Activated CD4-positive, alpha-beta T cell treated with anti-CD3 and anti-CD28 coated beads for 36 hours (primary cell): Measurements from ENCODE around the gene OR8G5. TPM values are rescaled to one million over a fixed set of nuclear protein-coding genes. Genes with fewer than 3 reads are reported as not detected.
"Not testable (repeated sequence)": the region's sequence is repeated elsewhere in the genome, so short reads cannot be mapped to it uniquely, and the experiment has no call there.

ENCODE experiments used
- ATAC-seq: fragments of 200-7000 bp; cut with Tn5 transposase; one replicate; pipeline ENCODE4 v1.10.0; 2021; ENCODE audit warnings: mild to moderate bottlenecking, moderate library complexity
- CTCF ChIA-PET: fragments of 350-600 bp; sonication (Branson Sonifier 250); formaldehyde crosslinking; loops from one replicate; lab custom pipeline; 2021; ENCODE audit warnings: antibody characterized with exemption; lab: Charles Lee
- POLR2A ChIA-PET: fragments of 350-600 bp; sonication (Branson Sonifier 250); formaldehyde crosslinking; loops from one replicate; lab custom pipeline; 2021; ENCODE audit warnings: antibody characterized with exemption, inconsistent platforms; lab: Charles Lee
- DNase-seq: peaks from one replicate; pipeline ENCODE4 v3.0.0-alpha.2; 2020
- H3K27ac Mint-ChIP-seq: one replicate; pipeline ENCODE4 v1.8.0; 2021; ENCODE audit warnings: mixed read lengths
- H3K27me3 Mint-ChIP-seq: one replicate; pipeline ENCODE4 v1.8.0; 2021; ENCODE audit warnings: mixed read lengths
- H3K36me3 Mint-ChIP-seq: one replicate; pipeline ENCODE4 v1.8.0; 2021; ENCODE audit warnings: low read depth, mixed read lengths
- H3K4me1 Mint-ChIP-seq: one replicate; pipeline ENCODE4 v1.8.0; 2021; ENCODE audit warnings: mixed read lengths
- H3K4me3 Mint-ChIP-seq: one replicate; pipeline ENCODE4 v1.8.0; 2021; ENCODE audit warnings: mild to moderate bottlenecking, moderate library complexity, mixed read lengths
- H3K9me3 Mint-ChIP-seq: one replicate; pipeline ENCODE4 v1.8.0; 2021; ENCODE audit warnings: low read depth, mixed read lengths
- intact Hi-C, 2 experiments: fragments of 100-400 bp; cut with DNase I in 1 of 2; cut with micrococcal nuclease in 1 of 2; formaldehyde crosslinking; loops; one replicate each; pipeline versions ENCODE4 v1.14.2 to v1.15.1; 2022 to 2024; cut with DNase I, micrococcal nuclease
- total RNA-seq, 2 experiments: library from RNA; stranded (reverse); gene quantifications; one replicate each; pipeline ENCODE4 v1.2.3, GENCODE V29; 2021

OR8G5 gene
- not detected for total RNA-seq

GRCh38 chr11:124256076-124256475 lies at the start of gene OR8G5:
OR8G5 (plus strand) TSS chr11:124256376; CDS start chr11:124264932, 8,556 bp downstream.
- H3K4me3 Mint-ChIP-seq, result no peak within 1 kb of the TSS
- no peaks in the 10 kb centered on the region for H3K9me3 Mint-ChIP-seq
- H3K4me1 Mint-ChIP-seq, result no peaks in the 10 kb centered on the region
- no peak within 1 kb of the TSS for H3K27ac Mint-ChIP-seq
- no peaks in the 10 kb centered on the region for H3K36me3 Mint-ChIP-seq
- ChIA-PET POLR2A (no interaction called here), CTCF (no interaction called here)
- ATAC-seq (no peak), DNase-seq (no peak)
- peaks cover 8% of the 10 kb centered on the region for H3K27me3 Mint-ChIP-seq
- intact Hi-C loops, result no loop called here

- no peak overlapping the region for H3K4me3 Mint-ChIP-seq
- intact Hi-C loops, result loop anchor here in 1 of 2 experiments (1.0 kb wide), 1 partner anchor 18 kb away; no protein-coding TSS in a partner anchor
- no peaks in the 10 kb centered on the region for H3K9me3 Mint-ChIP-seq
- H3K27me3 Mint-ChIP-seq, result peaks cover 2% of the 10 kb centered on the region
- ATAC-seq (no peak), DNase-seq (no peak)
- CTCF ChIA-PET, result no interaction called here
- H3K27ac Mint-ChIP-seq, result no peak overlapping the region
- POLR2A ChIA-PET, result no interaction called here
- no peaks in the 10 kb centered on the region for H3K36me3 Mint-ChIP-seq
- H3K4me1 Mint-ChIP-seq, result no peaks in the 10 kb centered on the region
These were observed 48.9 kb upstream of the OR8G5 start for GRCh38 chr11:124207102-124207792.

GRCh38 chr11:124209824-124210357 lies 46.3 kb upstream of the OR8G5 start:
- Mint-ChIP-seq H3K4me1 (no peaks in the 10 kb centered on the region), H3K27ac (no peak overlapping the region), H3K27me3 (peaks cover 5% of the 10 kb centered on the region), H3K4me3 (no peak overlapping the region), H3K36me3 (no peaks in the 10 kb centered on the region), H3K9me3 (no peaks in the 10 kb centered on the region)
- POLR2A ChIA-PET, result no interaction called here
- intact Hi-C loops, result no loop called here
- ATAC-seq, result no peak
- DNase-seq, result no peak
- CTCF ChIA-PET, result interaction anchor here (0.7 kb wide), 1 partner anchor 17 kb away, joined by 3 read pairs; no protein-coding TSS in a partner anchor

- no peak overlapping the region for H3K4me3 Mint-ChIP-seq
- H3K27ac Mint-ChIP-seq, result no peak overlapping the region
- H3K36me3 Mint-ChIP-seq, result no peaks in the 10 kb centered on the region
- H3K9me3 Mint-ChIP-seq, result no peaks in the 10 kb centered on the region
- intact Hi-C loops, result no loop called here
- ChIA-PET CTCF (interaction anchor here (0.7 kb wide), 1 partner anchor 18 kb away, joined by 3 read pairs; no protein-coding TSS in a partner anchor), POLR2A (no interaction called here)
- H3K27me3 Mint-ChIP-seq, result peaks cover 5% of the 10 kb centered on the region
- DNase-seq, result no peak
- ATAC-seq, result no peak
- H3K4me1 Mint-ChIP-seq, result no peaks in the 10 kb centered on the region
These were observed 45.8 kb upstream of the OR8G5 start for GRCh38 chr11:124210421-124210820.

GRCh38 chr11:124211321-124211720 lies 44.9 kb upstream of the OR8G5 start:
- Mint-ChIP-seq H3K9me3 (no peaks in the 10 kb centered on the region), H3K27ac (no peak overlapping the region), H3K4me1 (no peaks in the 10 kb centered on the region), H3K27me3 (peaks cover 4% of the 10 kb centered on the region), H3K36me3 (no peaks in the 10 kb centered on the region), H3K4me3 (no peak overlapping the region)
- ChIA-PET POLR2A (no interaction called here), CTCF (interaction anchor here (1.6 to 1.8 kb wide), 2 partner anchors 14 to 17 kb away, joined by 3 to 4 read pairs; no protein-coding TSS in a partner anchor)
- intact Hi-C loops, result no loop called here
- DNase-seq (no peak), ATAC-seq (no peak)

GRCh38 chr11:124214027-124214426 lies 42.1 kb upstream of the OR8G5 start:
- no peaks in the 10 kb centered on the region for H3K36me3 Mint-ChIP-seq
- peaks cover 4% of the 10 kb centered on the region for H3K27me3 Mint-ChIP-seq
- no peaks in the 10 kb centered on the region for H3K4me1 Mint-ChIP-seq
- H3K4me3 Mint-ChIP-seq, result no peak overlapping the region
- no peaks in the 10 kb centered on the region for H3K9me3 Mint-ChIP-seq
- intact Hi-C loops, result no loop called here
- DNase-seq, result no peak
- no peak for ATAC-seq
- CTCF ChIA-PET, result no interaction called here
- POLR2A ChIA-PET, result no interaction called here
- no peak overlapping the region for H3K27ac Mint-ChIP-seq

- POLR2A ChIA-PET, result no interaction called here
These were observed 37.0 kb upstream of the OR8G5 start for GRCh38 chr11:124219126-124219525.

GRCh38 chr11:124222407-124222806 lies 33.8 kb upstream of the OR8G5 start:
- peaks cover 4% of the 10 kb centered on the region for H3K27me3 Mint-ChIP-seq
- POLR2A ChIA-PET, result no interaction called here
- no peaks in the 10 kb centered on the region for H3K9me3 Mint-ChIP-seq
- no peak overlapping the region for H3K4me3 Mint-ChIP-seq
- CTCF ChIA-PET, result no interaction called here
- intact Hi-C loops, result no loop called here
- H3K4me1 Mint-ChIP-seq, result no peaks in the 10 kb centered on the region
- H3K36me3 Mint-ChIP-seq, result no peaks in the 10 kb centered on the region
- no peak overlapping the region for H3K27ac Mint-ChIP-seq
- ATAC-seq, result no peak
- no peak for DNase-seq

More at GRCh38 chr11:124219126-124219525, 37.0 kb upstream of the OR8G5 start:
- DNase-seq (no peak), ATAC-seq (no peak)
- no peak overlapping the region for H3K27ac Mint-ChIP-seq
- CTCF ChIA-PET, result no interaction called here
- H3K36me3 Mint-ChIP-seq, result no peaks in the 10 kb centered on the region
- intact Hi-C loops, result no loop called here
- H3K9me3 Mint-ChIP-seq, result no peaks in the 10 kb centered on the region
- H3K4me3 Mint-ChIP-seq, result no peak overlapping the region
- no peaks in the 10 kb centered on the region for H3K4me1 Mint-ChIP-seq
- no peaks in the 10 kb centered on the region for H3K27me3 Mint-ChIP-seq

- H3K4me1 Mint-ChIP-seq, CTCF ChIA-PET, H3K9me3 Mint-ChIP-seq, H3K36me3 Mint-ChIP-seq, DNase-seq, ATAC-seq, POLR2A ChIA-PET, H3K27ac Mint-ChIP-seq, H3K4me3 Mint-ChIP-seq, H3K27me3 Mint-ChIP-seq: not testable (repeated sequence)
- intact Hi-C loops, result loop anchor here in 1 of 2 experiments (1.0 kb wide), 1 partner anchor 18 kb away; no protein-coding TSS in a partner anchor
These were observed 31.4 kb upstream of the OR8G5 start for GRCh38 chr11:124224618-124225423.

GRCh38 chr11:124225471-124225870 lies 30.7 kb upstream of the OR8G5 start:
- ChIA-PET POLR2A (no interaction called here), CTCF (no interaction called here)
- ATAC-seq, result no peak

GRCh38 chr11:124233376-124233775 lies 22.8 kb upstream of the OR8G5 start:
- CTCF ChIA-PET, result no interaction called here
- Mint-ChIP-seq H3K36me3 (no peaks in the 10 kb centered on the region), H3K4me1 (no peaks in the 10 kb centered on the region), H3K9me3 (no peaks in the 10 kb centered on the region), H3K27me3 (peaks cover 4% of the 10 kb centered on the region), H3K27ac (no peak overlapping the region), H3K4me3 (no peak overlapping the region)
- intact Hi-C loops, result no loop called here
- ATAC-seq (no peak), DNase-seq (no peak)
- POLR2A ChIA-PET, result no interaction called here

More at GRCh38 chr11:124225471-124225870, 30.7 kb upstream of the OR8G5 start:
- intact Hi-C loops, result loop anchor here in 1 of 2 experiments (1.0 kb wide), 1 partner anchor 18 kb away; no protein-coding TSS in a partner anchor
- Mint-ChIP-seq H3K4me3 (no peak overlapping the region), H3K27me3 (peaks cover 4% of the 10 kb centered on the region), H3K9me3 (no peaks in the 10 kb centered on the region), H3K36me3 (no peaks in the 10 kb centered on the region), H3K27ac (no peak overlapping the region), H3K4me1 (no peaks in the 10 kb centered on the region)
- DNase-seq, result no peak
